Globus pallidus (tissue), 1 donor: ENCODE measurements around the gene GLYATL1B.
"Not testable (repeated sequence)": the region's sequence is repeated elsewhere in the genome, so short reads cannot be mapped to it uniquely, and the experiment has no call there.

ENCODE experiments used
- DNase-seq: peaks from one replicate; pipeline ENCODE4 v3.0.0-alpha.2; 2015; ENCODE audit warnings: low spot score

GLYATL1B gene

GRCh38 chr11:59095972-59096575 is 10.0 kb downstream of the GLYATL1B start:
- not testable (repeated sequence) for DNase-seq

DNA sequence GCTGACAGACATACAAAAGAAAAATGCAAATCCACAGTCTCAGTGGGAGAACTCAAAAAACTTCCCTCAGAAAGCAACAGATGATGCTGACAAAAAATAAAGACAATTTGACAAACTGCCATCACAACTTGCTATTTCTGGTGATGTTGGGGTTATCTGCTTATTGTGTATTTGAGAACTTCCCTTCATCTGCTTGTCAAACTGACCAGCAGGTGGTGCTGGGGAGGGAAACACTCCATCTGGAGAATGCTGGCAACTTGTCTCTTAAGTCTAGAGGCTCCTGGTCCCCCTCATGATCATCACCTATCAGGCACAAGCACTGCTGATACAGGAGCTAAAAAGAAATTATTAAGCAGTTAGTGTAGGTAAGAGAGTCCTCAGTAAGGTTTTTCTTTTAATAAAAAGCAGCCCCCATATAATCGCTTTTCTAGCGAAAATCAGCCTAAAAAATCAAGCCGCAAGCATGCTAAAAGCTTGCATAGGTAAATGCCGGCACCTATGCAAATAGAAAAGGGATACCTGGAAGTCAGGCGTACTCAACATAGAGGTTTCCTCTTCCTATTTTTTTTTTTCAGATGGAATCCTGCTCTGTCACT is 11.1 kb downstream of the GLYATL1B start:
- DNase-seq, result peak; percentile 44

DNA sequence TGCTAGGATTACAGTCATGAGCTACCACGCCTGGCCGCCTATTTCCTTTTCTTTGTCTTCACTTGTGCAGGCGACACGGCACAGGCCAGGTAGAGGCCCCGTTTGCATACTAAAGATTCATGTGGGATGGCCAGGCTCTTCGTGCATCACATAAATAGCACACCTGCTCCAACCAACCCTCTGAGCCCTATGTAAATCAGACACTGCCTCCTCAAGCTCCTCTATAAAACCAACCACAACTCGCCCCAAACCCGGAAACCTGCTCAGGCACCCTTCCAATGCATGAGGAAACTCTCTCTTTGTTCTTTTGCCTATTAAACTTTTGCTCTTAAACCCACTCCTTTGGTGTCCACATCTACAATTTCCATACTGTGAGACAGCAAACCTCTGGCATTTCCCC is 11.8 kb downstream of the GLYATL1B start:
- DNase-seq, result not testable (repeated sequence)

GRCh38 chr11:59102259-59102765 is 16.2 kb downstream of the GLYATL1B start:
- DNase-seq, result peak; percentile 28

- peak; percentile 81 for DNase-seq
Observed at GRCh38 chr11:59106363-59107336, 20.5 kb downstream of the GLYATL1B start, which contains the start of gene FAM111B. Gene FAM111B, plus strand, starts transcription at chr11:59107237. Its CDS starts 2,389 bp downstream, at chr11:59109626.

- DNase-seq, result not testable (repeated sequence)
Observed at GRCh38 chr11:59107721-59108120, 21.6 kb downstream of the GLYATL1B start.

DNA sequence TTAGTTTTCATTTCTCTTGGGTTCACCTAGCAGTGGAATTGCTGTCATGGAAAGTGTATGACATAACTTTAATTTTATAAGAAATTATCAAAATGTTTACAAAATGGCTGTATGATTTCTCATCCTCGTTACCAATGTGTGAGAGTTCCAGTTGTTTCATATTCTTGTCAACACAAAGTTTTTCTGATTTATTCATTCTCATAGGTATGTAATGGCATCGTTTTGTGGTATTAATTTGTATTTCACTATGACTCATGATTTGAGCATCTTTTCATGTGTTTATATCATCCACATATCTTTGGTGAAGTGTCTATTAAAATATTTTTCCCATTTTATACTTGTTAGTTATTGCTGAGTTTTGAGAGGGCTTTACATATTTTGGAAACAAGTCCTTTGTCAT is 26.4 kb downstream of the GLYATL1B start:
- no peak for DNase-seq

DNA sequence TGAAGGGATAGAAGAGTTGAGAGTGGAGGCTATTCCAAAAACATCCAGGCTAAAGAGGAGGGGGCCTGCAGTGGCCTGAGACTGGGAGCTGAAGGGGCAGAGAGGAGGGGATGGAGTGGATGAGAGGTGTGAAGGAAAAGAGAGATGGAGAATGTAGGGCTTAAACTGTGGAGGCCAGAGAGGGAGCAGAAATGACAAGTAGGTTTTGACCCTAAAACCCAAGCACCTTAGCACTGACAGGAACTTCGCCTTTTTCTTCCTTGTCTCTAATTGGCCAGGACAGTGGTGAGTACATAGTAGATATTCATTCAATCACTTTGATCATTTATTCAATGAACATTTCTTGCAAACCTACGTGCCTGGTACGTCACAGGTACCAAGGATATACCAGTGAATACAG is 28.2 kb downstream of the GLYATL1B start:
- DNase-seq, result no peak

- no peak for DNase-seq
Observed at GRCh38 chr11:59115553-59115952, 29.4 kb downstream of the GLYATL1B start.

DNA sequence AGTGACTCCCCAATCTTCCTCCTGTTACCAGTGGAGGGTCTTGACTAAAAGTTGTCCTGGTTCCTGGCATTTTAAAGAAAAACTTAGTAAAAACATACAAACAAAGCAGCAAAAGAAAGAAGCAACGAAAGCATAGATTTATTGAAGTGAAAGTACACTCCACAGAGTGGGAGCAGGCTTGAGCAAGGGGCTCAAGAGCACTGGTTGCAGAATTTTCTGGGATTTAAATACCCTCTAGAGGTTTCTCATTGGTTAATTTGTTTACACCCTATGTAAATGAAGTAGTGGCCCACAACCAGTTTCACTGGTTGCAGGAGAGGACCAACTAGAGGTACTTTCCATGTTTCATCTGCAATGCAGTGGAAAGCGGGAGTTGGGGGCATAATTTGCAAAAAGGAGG is 31.7 kb downstream of the GLYATL1B start:
- no peak for DNase-seq

GRCh38 chr11:59119826-59120225 is 33.7 kb downstream of the GLYATL1B start:
- DNase-seq, result no peak

- peak; percentile 63 for DNase-seq
Observed at GRCh38 chr11:59135648-59136461, 49.7 kb downstream of the GLYATL1B start.

GRCh38 chr11:59136551-59136950 is 50.4 kb downstream of the GLYATL1B start:
- not testable (repeated sequence) for DNase-seq

GRCh38 chr11:59137190-59137589 is 51.1 kb downstream of the GLYATL1B start:
- DNase-seq, result no peak

DNA sequence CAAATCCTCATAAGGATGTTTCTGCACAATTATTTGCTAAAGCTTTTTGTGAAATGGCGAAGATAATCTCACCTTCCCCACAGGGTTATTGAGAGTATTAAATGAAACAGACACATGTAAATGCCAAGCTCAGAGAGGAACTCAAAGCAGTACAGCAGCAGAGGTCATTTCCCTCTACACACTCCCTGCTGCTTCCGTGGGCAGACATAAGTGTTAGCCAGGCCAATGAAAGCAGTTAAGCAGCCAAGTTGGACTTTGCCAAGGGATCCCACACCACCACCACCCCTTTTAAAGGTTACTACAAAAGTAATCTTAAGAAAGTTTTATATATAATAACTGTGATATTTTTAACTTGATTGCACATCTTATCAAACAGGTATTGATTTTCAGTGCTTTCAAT is 52.5 kb downstream of the GLYATL1B start:
- no peak for DNase-seq

- DNase-seq, result no peak
Observed at GRCh38 chr11:59141191-59141590, 55.1 kb downstream of the GLYATL1B start.

DNA sequence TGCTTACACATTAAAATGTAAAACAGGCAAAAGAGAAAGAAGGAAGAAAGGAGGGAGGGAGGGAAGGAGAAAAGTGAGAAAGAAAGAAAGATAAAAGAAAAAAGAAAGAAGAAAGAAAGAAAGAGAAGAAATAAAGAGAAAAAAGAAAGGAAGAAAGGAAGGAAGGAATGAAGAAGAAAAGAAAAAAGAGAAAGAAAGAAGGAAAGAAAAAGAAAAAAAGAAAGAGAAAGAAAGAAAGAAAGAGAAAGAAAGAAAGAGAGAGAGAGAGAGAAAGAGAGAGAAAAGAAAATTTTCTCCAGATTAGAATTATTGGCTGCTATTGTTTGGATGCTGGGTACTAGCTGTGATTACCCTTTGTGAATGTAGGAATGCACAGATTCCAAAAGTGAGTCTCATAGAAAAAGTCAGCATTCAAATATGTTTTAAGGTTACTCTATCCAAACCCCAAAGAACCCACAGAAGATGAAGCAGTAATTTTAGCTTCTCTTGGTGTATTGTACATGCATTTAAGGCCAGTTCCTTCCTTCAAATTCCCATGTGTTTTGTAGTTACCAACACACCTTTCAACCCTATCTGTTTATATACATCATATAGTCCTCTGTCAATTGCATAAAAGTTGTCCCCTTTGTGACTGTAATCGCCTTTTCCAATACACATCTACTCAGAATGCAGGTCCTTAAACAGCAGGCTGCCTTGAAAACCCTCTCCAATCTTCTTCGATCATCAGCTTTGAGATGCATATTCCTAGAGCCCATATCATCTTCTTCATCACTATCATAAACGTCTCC is 55.8 kb downstream of the GLYATL1B start:
- peak; percentile 18 for DNase-seq

- DNase-seq, result peak; percentile 74
Observed at GRCh38 chr11:59142530-59143507, 56.7 kb downstream of the GLYATL1B start, which contains the start of gene FAM111A. Gene FAM111A, plus strand, starts transcription at chr11:59142856. Its CDS starts 6,017 bp downstream, at chr11:59148873.

GRCh38 chr11:59144096-59144495 is 58.0 kb downstream of the GLYATL1B start:
- DNase-seq, result peak; percentile 19
